ENCODE data around the gene GUCA2A. TPM values are rescaled to one million over a fixed set of nuclear protein-coding genes. Genes with fewer than 3 reads are reported as not detected.

The GUCA2A gene
- total and polyA plus RNA-seq, 2 of the 13 experiments (the other 11 are each of a cell fraction or from before 2014, with no cell fraction given): not detected

DNA sequence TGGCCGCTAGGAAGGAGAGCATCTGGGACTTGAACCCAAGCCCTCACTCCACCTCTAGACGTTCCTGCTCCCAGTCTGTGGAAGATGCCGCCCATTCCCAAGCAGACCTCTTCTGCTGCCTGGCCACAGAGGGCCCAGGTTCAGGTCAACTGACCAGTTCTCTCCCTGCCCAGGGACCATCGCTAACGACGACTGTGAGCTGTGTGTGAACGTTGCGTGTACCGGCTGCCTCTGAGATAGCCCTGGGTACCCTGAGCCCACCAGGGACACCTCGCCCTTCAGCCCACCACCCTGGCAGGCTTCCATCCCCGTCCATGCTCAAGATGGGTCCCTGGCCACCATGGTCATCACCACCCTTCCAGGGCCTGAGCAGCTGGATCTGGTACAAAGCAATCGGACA is 9.2 kb downstream of the GUCA2A start (continued):
- TF ChIP-seq, protein P1, sequence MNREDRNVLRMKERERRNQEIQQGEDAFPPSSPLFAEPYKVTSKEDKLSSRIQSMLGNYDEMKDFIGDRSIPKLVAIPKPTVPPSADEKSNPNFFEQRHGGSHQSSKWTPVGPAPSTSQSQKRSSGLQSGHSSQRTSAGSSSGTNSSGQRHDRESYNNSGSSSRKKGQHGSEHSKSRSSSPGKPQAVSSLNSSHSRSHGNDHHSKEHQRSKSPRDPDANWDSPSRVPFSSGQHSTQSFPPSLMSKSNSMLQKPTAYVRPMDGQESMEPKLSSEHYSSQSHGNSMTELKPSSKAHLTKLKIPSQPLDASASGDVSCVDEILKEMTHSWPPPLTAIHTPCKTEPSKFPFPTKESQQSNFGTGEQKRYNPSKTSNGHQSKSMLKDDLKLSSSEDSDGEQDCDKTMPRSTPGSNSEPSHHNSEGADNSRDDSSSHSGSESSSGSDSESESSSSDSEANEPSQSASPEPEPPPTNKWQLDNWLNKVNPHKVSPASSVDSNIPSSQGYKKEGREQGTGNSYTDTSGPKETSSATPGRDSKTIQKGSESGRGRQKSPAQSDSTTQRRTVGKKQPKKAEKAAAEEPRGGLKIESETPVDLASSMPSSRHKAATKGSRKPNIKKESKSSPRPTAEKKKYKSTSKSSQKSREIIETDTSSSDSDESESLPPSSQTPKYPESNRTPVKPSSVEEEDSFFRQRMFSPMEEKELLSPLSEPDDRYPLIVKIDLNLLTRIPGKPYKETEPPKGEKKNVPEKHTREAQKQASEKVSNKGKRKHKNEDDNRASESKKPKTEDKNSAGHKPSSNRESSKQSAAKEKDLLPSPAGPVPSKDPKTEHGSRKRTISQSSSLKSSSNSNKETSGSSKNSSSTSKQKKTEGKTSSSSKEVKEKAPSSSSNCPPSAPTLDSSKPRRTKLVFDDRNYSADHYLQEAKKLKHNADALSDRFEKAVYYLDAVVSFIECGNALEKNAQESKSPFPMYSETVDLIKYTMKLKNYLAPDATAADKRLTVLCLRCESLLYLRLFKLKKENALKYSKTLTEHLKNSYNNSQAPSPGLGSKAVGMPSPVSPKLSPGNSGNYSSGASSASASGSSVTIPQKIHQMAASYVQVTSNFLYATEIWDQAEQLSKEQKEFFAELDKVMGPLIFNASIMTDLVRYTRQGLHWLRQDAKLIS (CRISPR knock-in tag; IDR thresholded peaks at IDR 0.05): no peak
- no peak for TF ChIP-seq ZNF792 (CRISPR knock-in tag; IDR thresholded peaks at IDR 0.05)
- no peak for TF ChIP-seq RFX1 (IDR thresholded peaks at IDR 0.05)
- no peak for TF ChIP-seq REL (CRISPR knock-in tag; conservative IDR thresholded peaks at IDR 0.05)
- TF ChIP-seq ZSCAN31 (CRISPR knock-in tag; IDR thresholded peaks at IDR 0.05; ENCODE audit: low read depth): no peak
- no peak for TF ChIP-seq ZMYM3 (CRISPR knock-in tag; IDR thresholded peaks at IDR 0.05)
- TF ChIP-seq CENPX (CRISPR knock-in tag; IDR thresholded peaks at IDR 0.05): no peak
- TF ChIP-seq PHF8 (CRISPR knock-in tag; IDR thresholded peaks at IDR 0.05): no peak
- no peak for TF ChIP-seq ZNF33B (CRISPR knock-in tag; IDR thresholded peaks at IDR 0.05)
- no peak for TF ChIP-seq ZNF337 (CRISPR knock-in tag; IDR thresholded peaks at IDR 0.05; ENCODE audit: borderline replicate concordance, low read depth)
- no peak for TF ChIP-seq HIVEP1 (CRISPR knock-in tag; IDR thresholded peaks at IDR 0.05)

DNA sequence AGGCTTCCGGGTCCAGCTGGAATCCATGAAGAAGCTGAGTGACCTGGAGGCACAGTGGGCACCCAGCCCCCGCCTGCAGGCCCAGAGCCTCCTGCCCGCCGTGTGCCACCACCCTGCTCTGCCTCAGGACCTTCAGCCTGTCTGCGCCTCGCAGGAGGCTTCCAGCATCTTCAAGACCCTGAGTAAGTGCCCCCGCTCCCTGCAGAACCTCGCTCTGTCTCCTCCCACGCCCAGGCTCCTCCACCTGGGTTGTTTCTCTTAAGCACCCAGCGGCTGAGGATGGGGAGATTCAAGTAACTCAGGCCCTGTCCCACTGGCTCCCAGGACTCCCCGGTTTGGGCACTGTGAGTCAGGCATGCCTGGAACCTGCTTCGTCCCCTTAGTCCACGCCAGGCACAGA is 9.9 kb downstream of the GUCA2A start:
- H3K27ac ChIP-seq (ENCODE audit: extremely low read length, insufficient read depth, low read length): no peak overlapping the region
- CTCF ChIA-PET (ENCODE audit: low intra/inter-chr PET ratio, low total read pairs): no interaction called here
- H3K9ac ChIP-seq (ENCODE audit: insufficient read depth, low read depth, low read length): no peak overlapping the region

More for the DNA sequence above, 9.9 kb downstream of the GUCA2A start:
- H3K79me2 ChIP-seq (ENCODE audit: insufficient read depth, low read length): no peaks in the 10 kb centered on the region
- H3K4me1 ChIP-seq (ENCODE audit: insufficient read depth, low read length): peaks cover 10% of the 10 kb centered on the region; the same call in 1 of the 2 replicates
- no peaks in the 10 kb centered on the region for H3K36me3 ChIP-seq (replicated peaks in 1 of 2; ENCODE audit: control insufficient read depth in 1 of 2, insufficient read depth in 2 of 2, low read length in 2 of 2)
- peaks cover 5 to 28% of the 10 kb centered on the region in 2 experiments; a peak in 3 of 5 replicates for H3K27me3 ChIP-seq (ENCODE audit: control insufficient read depth in 1 of 2, insufficient read depth in 2 of 2, low read length in 2 of 2)
- in situ Hi-C loops (cut with HindIII; ENCODE audit: extremely low pct_ligation_motif_present, low pct_unique_long_range_greater_than_20kb) (no loop called here), intact Hi-C loops (cut with micrococcal nuclease; ENCODE audit: unreplicated experiment) (no loop called here)
- no peak for DNase-seq (ENCODE audit: low spot score)
- WGBS (ENCODE audit: low lambda C conversion rate): 42% methylated on average over 13 of the region's 13 CpGs
- TF ChIP-seq, protein P2, sequence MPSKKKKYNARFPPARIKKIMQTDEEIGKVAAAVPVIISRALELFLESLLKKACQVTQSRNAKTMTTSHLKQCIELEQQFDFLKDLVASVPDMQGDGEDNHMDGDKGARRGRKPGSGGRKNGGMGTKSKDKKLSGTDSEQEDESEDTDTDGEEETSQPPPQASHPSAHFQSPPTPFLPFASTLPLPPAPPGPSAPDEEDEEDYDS (CRISPR knock-in tag; IDR thresholded peaks at IDR 0.05): no peak
- TF ChIP-seq PAWR (CRISPR knock-in tag; IDR thresholded peaks at IDR 0.05; ENCODE audit: borderline replicate concordance) (no peak), ZNF30 (CRISPR knock-in tag; IDR thresholded peaks at IDR 0.05) (no peak), TCF7L2 (IDR thresholded peaks at IDR 0.05; ENCODE audit: low read depth, low read length) (no peak), ZNF326 (CRISPR knock-in tag; IDR thresholded peaks at IDR 0.05; ENCODE audit: borderline replicate concordance) (no peak), SAFB2 (CRISPR knock-in tag; IDR thresholded peaks at IDR 0.05; ENCODE audit: borderline replicate concordance, low read depth) (no peak), ERF (CRISPR knock-in tag; IDR thresholded peaks at IDR 0.05) (no peak), ATRX (CRISPR knock-in tag; IDR thresholded peaks at IDR 0.05; ENCODE audit: borderline replicate concordance) (no peak), ZNF230 (CRISPR knock-in tag; IDR thresholded peaks at IDR 0.05) (no peak), MTF1 (CRISPR knock-in tag; IDR thresholded peaks at IDR 0.05) (no peak), YEATS4 (CRISPR knock-in tag; IDR thresholded peaks at IDR 0.05; ENCODE audit: borderline replicate concordance) (no peak), FOXO1 (CRISPR knock-in tag; IDR thresholded peaks at IDR 0.05) (no peak)
- TF ChIP-seq, protein P3, sequence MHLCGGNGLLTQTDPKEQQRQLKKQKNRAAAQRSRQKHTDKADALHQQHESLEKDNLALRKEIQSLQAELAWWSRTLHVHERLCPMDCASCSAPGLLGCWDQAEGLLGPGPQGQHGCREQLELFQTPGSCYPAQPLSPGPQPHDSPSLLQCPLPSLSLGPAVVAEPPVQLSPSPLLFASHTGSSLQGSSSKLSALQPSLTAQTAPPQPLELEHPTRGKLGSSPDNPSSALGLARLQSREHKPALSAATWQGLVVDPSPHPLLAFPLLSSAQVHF (CRISPR knock-in tag; IDR thresholded peaks at IDR 0.05): no peak
- H2AFZ ChIP-seq (ENCODE audit: low read length): no peak overlapping the region
- no peaks in the 10 kb centered on the region for H3K9me3 ChIP-seq (ENCODE audit: low read length)
- no peak overlapping the region for H3K4me3 ChIP-seq (replicated peaks in 1 of 3; ENCODE audit: insufficient read depth in 1 of 3, low read depth in 2 of 3, low read length in 3 of 3)
- H4K20me1 ChIP-seq (ENCODE audit: insufficient read depth, low read length): no peaks in the 10 kb centered on the region
- ATAC-seq: no peak
- no peak for FAIRE-seq
- no TSS peak for BruUV-seq (replicated peaks)
- POLR2A ChIA-PET: no interaction called here
- H3K4me2 ChIP-seq (ENCODE audit: low read depth, low read length): no peak overlapping the region

Measured in HepG2 (cell line).